AG09319 (cell line): ENCODE results near the gene PWP2.
"Not testable (repeated sequence)": the region's sequence is repeated elsewhere in the genome, so short reads cannot be mapped to it uniquely, and the experiment has no call there.

Experiments used
- DNase-seq: peaks from one replicate; pipeline ENCODE4 v3.0.0-alpha.2; 2010; ENCODE audit warnings: low read depth; ENCODE audit errors: extremely low read depth

PWP2 gene

DNA sequence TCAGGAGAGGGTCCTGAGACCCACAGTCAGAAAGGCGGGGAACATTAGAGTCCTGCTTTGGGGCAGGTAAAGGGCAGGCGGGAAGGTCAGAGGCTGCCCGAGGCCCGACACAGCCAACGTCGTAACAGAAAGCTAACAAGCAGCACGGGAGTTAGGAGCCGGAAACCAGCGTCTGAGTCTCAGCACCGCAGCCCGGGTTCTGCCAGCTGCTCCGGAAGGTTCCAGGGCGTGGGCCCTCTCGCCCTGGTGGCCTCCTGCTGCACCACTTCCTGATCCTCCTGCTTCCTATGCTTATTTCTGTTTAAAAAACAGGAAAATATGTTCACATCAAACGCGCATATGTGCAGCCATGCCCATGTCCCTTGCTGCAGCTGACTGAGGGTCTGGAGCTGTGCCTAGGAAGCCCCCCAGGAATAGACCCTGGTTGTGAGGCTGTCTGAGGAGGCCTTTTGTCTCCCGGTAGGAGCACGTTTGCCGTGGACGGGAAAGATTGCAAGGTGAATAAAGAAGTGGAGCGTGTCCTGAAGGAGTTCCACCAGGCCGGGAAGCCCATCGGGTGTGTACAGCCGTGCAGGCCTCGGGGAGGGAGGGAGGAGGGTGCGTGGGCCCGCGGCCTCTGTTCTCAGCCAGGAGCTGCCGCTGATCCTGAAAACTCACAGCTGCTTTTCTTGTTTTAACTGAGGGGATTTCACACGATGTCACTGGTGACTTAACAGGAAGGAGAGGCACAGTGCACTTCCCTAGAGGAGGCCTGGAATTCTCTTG lies 32.8 kb downstream of the PWP2 start:
- not testable (repeated sequence) for DNase-seq

DNA sequence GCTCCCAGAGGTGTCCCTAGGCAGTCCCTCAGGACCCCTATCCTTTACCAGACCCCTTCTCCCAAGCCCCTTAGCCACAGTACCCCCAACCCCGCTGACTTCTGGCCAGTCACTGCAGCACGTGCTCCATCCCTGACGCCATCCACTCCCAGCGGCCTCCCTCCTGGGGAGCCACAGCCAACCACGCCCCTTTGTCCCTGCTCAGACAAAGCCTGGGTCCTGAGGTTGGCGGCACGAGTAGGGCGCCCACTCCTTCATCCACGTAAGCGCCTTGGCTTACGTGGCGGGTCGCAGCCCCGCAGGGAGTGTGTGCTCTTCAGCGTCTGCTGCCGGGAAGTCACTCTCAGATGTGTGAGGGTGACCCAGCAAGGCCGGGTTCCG lies 33.3 kb downstream of the PWP2 start:
- DNase-seq, result not testable (repeated sequence)

- not testable (repeated sequence) for DNase-seq
Measured at GRCh38 chr21:44142470-44142869, 35.3 kb downstream of the PWP2 start.

DNA sequence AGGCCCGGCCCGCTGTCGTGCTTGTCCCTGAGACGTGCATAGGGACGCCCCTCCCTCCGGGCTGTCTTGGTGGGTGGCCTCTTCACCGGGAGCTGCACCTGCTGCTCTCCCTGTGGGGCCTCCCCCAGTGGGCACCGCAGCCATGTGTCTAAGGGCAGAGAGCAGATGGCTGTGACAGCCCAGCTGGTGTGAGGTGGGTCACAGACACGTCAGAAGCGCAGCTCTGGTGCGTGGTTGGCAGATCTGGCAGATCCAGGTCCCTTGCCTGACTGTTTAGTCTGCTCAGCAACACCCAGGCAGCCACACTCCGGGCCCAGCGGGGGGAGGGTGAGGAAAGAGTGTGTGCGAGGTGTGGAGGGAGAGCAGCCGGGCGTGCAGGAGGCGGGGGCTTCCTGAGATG lies 36.2 kb downstream of the PWP2 start:
- DNase-seq, result not testable (repeated sequence)

DNA sequence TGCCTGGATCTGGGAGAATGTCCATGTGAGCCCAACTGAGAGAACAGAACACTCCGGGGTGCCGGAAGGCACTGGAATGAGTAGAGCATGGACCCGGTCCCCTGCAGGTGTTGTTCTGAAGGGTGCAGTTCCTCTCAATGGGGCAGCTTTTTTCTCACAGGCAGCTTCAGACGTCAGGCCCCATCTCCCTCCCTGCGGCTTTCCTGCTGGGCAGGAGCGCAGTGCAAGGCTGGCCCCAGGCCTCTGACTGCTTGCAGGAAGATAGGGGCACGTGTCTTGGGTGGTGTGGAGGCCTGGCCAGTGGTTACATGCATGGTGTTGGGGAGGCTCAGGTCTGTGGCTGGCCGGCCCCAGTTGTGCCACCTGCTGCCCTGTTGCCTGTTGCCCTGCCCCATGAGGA lies 36.8 kb downstream of the PWP2 start:
- not testable (repeated sequence) for DNase-seq

DNA sequence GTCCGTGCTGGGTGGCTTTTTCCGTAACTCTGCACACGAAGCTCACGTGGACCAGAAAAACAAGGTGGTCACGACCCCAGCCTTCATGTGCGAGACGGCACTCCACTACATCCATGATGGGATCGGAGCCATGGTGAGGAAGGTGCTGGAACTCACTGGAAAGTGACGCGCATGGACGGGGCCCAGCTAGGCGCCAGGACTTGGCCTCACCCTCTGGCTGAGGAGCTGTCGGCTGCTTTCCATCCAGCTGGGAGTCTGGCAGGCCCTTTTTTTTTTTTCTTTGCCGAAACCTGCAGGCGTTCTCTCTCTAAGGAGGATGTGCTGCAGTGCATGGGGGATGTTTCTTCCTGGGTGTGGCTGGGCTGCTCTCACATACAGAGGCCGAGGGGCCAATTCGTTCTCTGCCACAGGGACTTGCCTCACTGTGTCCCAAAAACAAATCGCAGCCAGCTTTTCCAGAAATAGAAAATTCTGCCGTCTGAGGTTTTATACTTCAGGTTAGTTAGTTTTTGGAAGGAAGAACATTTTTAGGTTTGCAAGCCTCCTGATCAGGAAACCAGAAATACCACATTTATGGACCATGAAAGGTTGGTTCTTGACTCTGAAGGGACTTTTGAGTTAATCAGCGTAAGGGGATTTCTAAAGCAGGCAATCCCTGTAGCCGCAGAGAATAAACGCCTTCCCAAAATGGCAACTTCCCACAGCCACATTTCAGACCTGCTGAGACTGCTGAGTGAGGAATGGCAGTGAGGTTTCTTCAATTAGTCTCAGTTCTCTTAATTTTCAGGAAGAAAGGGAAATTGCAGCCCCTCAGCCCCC lies 37.8 kb downstream of the PWP2 start:
- DNase-seq, result not testable (repeated sequence)

- not testable (repeated sequence) for DNase-seq
Measured at GRCh38 chr21:44145616-44146015, 38.4 kb downstream of the PWP2 start.

GRCh38 chr21:44147108-44147507 lies 39.9 kb downstream of the PWP2 start:
- not testable (repeated sequence) for DNase-seq

- not testable (repeated sequence) for DNase-seq
Measured at GRCh38 chr21:44150255-44150654, 43.1 kb downstream of the PWP2 start.

- not testable (repeated sequence) for DNase-seq
Measured at GRCh38 chr21:44153214-44153888, 46.2 kb downstream of the PWP2 start.

- not testable (repeated sequence) for DNase-seq
Measured at GRCh38 chr21:44153889-44154228, 46.7 kb downstream of the PWP2 start.

DNA sequence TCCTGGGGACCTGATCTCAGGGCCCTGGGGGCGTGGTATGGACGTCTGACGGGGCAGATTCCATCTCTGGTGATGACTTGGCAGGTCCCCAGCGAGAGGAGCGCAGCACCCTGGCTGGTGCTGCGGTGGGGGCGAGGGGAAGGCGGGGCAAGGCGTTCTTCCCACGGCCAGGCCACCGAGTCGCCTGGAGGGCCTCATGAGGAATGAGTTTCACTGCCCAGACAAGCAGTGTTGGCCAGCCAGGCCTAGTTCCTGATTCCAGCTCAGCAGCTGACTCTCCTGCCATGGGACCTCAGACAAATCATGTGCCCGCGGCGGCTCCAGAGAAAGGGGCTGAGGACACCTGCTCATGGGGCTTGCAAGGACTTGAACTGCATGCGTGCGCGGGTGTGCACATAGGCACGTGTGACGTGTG lies 47.6 kb downstream of the PWP2 start:
- not testable (repeated sequence) for DNase-seq

GRCh38 chr21:44155231-44155993 lies 48.2 kb downstream of the PWP2 start:
- DNase-seq, result not testable (repeated sequence)

DNA sequence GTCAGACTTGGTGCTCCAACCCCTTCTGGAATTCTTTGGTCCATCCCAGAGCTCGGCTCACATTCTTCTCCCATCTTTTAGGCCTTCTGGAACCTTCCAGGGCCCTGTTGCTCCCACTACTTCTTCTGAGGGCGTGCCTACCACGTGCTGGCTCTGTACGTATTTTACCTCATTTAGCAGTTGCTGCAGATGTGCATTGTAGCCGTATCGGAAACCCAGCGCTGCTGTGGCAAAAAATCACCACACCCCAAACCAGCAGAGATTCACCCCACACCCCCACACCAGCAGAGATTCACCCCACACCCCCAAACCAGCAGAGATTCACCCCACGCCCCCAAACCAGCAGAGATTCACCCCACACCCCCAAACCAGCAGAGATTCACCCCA lies 48.8 kb downstream of the PWP2 start:
- not testable (repeated sequence) for DNase-seq

GRCh38 chr21:44157439-44158081 lies 50.4 kb downstream of the PWP2 start:
- not testable (repeated sequence) for DNase-seq

DNA sequence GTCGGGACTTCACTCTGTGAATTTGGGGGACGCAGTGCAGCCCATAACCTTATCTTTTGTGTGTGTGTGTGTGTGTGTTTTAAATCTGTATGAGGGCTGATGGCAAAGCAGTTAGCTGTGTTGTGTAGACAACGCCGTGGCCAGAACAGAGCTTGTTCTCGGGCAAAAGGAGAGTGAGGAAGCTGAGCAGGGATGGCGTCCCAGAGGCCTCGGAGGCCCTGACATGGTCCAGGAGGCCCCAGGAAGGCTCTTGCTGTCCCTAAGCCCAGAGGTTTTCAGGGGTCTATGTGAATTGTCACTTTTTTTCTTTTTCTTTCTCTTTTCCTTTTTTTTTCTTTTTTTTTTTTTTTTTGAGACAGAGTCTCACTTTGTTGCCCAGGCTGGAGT lies 50.9 kb downstream of the PWP2 start:
- not testable (repeated sequence) for DNase-seq

GRCh38 chr21:44159349-44160297 lies 52.4 kb downstream of the PWP2 start:
- DNase-seq, result not testable (repeated sequence)

GRCh38 chr21:44160298-44160672 lies 53.1 kb downstream of the PWP2 start:
- not testable (repeated sequence) for DNase-seq

DNA sequence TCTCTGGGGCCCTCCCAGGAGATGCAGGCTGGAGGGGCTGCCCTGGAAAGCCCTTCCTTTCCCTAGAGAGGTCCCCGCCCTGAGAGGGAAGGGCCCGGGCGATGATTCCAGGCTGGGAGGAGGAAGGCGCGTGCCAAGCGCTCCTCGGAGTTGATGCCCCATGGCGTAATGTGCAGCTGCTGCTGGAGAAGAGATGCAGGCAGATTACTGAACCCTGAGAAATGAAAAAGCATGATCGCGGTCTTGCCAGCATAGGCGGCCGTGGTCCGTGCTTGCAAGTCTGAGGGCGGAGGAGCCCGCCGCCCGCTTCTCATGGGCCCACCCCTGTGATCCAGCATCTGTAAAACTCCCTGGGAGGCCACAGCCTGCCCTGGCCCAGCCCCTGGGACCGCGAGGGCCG lies 53.6 kb downstream of the PWP2 start:
- DNase-seq, result not testable (repeated sequence)
